ENCODE results near the gene CDH8. TPM values are rescaled to one million over a fixed set of nuclear protein-coding genes. Genes with fewer than 3 reads are reported as not detected.

The CDH8 gene
- total RNA-seq, 1 donor: not detected

DNA sequence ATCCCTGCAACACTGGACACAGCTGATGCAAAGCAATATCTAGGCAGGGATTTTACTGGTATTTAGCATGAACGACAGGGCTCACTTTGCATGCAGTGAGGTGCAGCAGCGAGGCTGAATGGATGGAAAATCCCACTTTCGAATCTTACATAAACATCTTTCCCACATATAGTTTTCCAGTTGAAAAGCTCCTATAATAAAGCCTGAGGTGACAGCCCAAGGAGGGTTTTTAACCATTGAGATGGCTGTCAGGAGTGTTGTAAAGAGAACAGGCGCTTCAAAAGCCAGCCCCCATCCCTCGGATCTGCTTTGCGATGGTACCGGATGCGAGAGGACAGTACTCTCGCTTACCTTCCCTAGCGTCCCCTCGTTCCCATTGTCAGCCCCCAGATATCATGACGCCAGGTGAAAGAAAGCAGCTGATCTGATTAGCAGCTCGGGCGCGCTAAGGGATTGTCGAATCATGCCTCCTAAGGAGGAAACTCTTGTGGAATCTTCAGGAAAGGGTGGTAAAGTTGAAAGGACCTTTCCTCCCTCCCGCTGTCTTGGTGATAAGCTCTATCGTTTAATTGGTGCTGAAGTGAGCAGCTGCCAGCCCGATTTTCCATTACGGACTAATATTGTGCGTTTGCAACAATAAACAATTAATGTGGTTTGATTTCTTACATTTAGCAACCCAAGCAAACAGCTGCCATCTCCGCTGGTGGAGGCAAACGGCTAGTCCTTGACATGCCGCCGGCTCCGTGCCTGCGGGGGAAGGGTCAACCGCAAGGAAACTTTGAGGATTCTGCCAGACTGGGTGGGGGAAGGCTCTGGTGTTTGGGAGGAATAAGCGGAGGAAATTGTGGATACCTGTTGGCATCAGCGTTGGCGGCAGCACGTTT lies 1.8 kb downstream of the CDH8 start:
- H3K4me3 ChIP-seq (ENCODE audit: low read depth, low read length): no peak overlapping the region
- TF ChIP-seq, protein P1, sequence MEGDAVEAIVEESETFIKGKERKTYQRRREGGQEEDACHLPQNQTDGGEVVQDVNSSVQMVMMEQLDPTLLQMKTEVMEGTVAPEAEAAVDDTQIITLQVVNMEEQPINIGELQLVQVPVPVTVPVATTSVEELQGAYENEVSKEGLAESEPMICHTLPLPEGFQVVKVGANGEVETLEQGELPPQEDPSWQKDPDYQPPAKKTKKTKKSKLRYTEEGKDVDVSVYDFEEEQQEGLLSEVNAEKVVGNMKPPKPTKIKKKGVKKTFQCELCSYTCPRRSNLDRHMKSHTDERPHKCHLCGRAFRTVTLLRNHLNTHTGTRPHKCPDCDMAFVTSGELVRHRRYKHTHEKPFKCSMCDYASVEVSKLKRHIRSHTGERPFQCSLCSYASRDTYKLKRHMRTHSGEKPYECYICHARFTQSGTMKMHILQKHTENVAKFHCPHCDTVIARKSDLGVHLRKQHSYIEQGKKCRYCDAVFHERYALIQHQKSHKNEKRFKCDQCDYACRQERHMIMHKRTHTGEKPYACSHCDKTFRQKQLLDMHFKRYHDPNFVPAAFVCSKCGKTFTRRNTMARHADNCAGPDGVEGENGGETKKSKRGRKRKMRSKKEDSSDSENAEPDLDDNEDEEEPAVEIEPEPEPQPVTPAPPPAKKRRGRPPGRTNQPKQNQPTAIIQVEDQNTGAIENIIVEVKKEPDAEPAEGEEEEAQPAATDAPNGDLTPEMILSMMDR (IDR thresholded peaks at IDR 0.05; ENCODE audit: insufficient read depth, low read depth, low read length): no peak

DNA sequence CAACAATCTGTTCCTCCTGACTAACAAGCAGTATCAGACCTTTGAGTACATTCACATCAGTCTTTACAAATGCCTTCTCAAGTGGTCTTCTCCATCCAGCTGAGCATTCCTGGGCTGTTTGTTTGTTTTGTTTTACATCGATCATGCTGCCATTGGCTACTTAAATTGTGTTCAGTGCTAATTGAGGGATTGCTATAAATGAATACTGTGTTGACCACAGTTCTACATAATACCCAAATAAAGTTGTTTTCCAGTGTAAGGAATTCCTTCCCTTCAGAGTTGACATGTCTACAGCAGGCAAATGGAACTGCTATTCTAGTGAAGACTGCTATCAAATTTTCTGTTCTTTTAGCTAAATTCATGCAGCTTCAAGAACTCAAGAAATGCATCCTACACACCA lies 3.2 kb downstream of the CDH8 start:
- no peak overlapping the region for H3K4me3 ChIP-seq (ENCODE audit: low read depth, low read length)
- TF ChIP-seq, protein P1 (IDR thresholded peaks at IDR 0.05; ENCODE audit: insufficient read depth, low read depth, low read length): no peak
- no peak for DNase-seq (ENCODE audit: low read depth)

More for the DNA sequence above, 1.8 kb downstream of the CDH8 start:
- DNase-seq (ENCODE audit: low read depth): no peak

DNA sequence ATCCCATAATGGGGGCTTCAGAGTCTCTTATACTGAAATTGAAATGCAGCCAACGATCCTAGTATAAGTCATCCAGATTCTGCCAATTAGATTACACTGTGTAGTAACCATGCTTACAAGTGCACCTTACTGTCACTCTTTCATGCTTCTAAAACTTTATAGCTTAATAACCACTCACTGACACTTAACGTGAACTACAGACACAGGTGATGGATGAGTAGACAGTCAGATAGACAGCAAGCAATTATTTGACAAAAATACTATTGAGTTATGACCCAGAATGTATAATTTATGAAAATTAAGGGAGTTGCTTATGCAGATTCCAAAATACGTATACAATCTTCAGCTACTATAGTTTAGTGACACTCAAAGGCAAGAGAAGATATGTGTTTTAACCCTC lies 6.3 kb downstream of the CDH8 start:
- TF ChIP-seq, protein P1 (IDR thresholded peaks at IDR 0.05; ENCODE audit: insufficient read depth, low read depth, low read length): no peak
- no peak for DNase-seq (ENCODE audit: low read depth)
- no peak overlapping the region for H3K4me3 ChIP-seq (ENCODE audit: low read depth, low read length)

DNA sequence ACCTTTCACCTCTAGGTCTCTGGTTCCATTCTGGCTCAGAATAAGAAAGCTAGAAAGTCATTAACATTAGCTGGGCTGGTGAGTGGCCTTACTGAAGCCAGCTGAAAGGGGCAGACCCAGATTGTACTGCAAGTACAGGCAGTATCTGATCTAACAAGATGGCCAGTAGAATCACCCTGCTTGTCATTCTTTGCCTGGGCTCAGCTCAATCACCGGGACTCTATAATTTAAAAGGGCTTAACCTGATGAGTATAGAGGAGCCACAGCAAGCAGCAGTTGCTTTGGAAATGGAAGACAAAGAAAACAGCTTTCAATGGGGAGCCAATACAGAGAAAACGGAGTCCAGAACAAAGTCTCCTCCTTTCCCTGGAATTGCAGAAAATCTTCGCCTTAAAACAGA lies 13.6 kb downstream of the CDH8 start:
- DNase-seq (ENCODE audit: low read depth): no peak
- TF ChIP-seq, protein P1 (IDR thresholded peaks at IDR 0.05; ENCODE audit: insufficient read depth, low read depth, low read length): no peak
- no peak overlapping the region for H3K4me3 ChIP-seq (ENCODE audit: low read depth, low read length)

DNA sequence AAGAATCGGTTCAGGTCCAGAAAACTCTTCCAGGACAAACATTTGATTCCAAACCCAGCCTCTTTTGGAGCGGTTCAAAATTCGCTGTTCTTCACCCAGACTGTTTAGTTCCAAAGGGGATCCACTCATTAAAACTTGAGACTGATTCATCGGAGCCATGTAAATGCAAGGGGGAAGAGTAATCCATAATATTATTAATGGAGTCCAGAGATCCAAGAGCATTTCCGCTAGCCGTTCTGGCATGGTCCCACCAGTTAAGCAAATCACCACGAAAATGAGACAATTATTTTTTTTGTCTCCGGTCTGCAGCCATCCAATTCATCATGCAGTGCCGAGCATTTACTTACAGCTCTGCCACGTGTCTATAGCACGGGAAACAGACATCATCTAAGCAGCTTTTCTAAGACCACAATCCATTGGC lies 15.1 kb downstream of the CDH8 start:
- DNase-seq (ENCODE audit: low read depth): no peak
- H3K4me3 ChIP-seq (ENCODE audit: low read depth, low read length): no peak overlapping the region
- TF ChIP-seq, protein P1 (IDR thresholded peaks at IDR 0.05; ENCODE audit: insufficient read depth, low read depth, low read length): no peak

DNA sequence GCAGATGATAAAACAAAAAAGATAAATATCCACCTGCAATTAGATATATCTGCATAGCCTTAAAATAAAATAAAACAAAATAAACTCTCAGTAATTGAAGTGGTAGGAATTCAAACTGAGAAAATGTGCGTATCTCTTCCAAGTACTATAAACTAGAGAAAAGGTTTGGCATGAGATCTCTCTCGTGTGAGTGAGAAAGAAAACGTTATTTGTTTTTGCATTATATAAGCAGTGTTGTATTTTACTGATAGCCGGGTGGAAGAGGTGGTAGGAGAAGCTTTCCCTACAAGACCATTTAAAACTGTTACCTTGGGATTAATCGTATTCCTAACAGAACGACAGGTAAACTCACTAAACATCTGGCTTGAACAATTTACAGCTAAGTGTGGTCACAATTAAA lies 15.6 kb downstream of the CDH8 start:
- H3K4me3 ChIP-seq (ENCODE audit: low read depth, low read length): no peak overlapping the region
- TF ChIP-seq, protein P1 (IDR thresholded peaks at IDR 0.05; ENCODE audit: insufficient read depth, low read depth, low read length): no peak
- DNase-seq (ENCODE audit: low read depth): no peak

Measured in fibroblast of villous mesenchyme (primary cell).